Spinal cord (tissue), 4 donors: ENCODE measurements around the gene C17orf58. TPM values are rescaled to one million over a fixed set of nuclear protein-coding genes. Genes with fewer than 3 reads are reported as not detected.

Experiments
- polyA plus RNA-seq, 2 donors: library from polyadenylated mRNA; unstranded; fragments of 120-200 nt; gene quantifications; one replicate each; pipeline ENCODE4 v1.2.1, GENCODE V29; 2013; ENCODE audit not compliant: insufficient read length in 2 of 2
- small RNA-seq: library from RNA; depleted of rRNA; stranded (forward); fragments of <200 nt; gene quantifications from one replicate; pipeline ENCODE3, GENCODE V24; 2014; ENCODE audit warnings: low replicate concordance
- total RNA-seq, 2 donors: library from RNA; depleted of rRNA in 1 of 2; stranded (reverse); fragments of 120-200 nt in 1 of 2; fragments of >200 nt in 1 of 2; gene quantifications; one replicate each; pipeline versions ENCODE4 v1.2.3 to v1.2.4, GENCODE V29; 2013 to 2014

The C17orf58 gene
- total and polyA plus RNA-seq, 4 donors, result 13.9 to 25.7 (median 19.5) TPM

Small RNA genes lying within 50 kb of the gene (small RNA-seq; reads per million reads assigned to genes)
- gene RN7SL622P, result not detected

Other genes starting within 250 kb of the C17orf58 start
- gene BPTF, start 171.0 kb downstream of the C17orf58 start, total RNA-seq, result 100 to 1,000 TPM; 102 to 122 TPM
- 100 to 1,000 TPM; 103 to 104 TPM for gene BPTF, start 171.0 kb downstream of the C17orf58 start, polyA plus RNA-seq
- gene KPNA2, start 39.3 kb upstream of the C17orf58 start, total RNA-seq, result 10 to 100 TPM; 44.1 to 51.8 TPM
- gene KPNA2, start 39.3 kb upstream of the C17orf58 start, polyA plus RNA-seq, result 100 to 1,000 TPM; 100 to 101 TPM